ENCODE data around the gene KIAA0825.

KIAA0825 gene

GRCh38 chr5:94309141-94309540 is 309.3 kb downstream of the KIAA0825 start:
- no peak for DNase-seq

GRCh38 chr5:94308442-94308841 is 310.0 kb downstream of the KIAA0825 start:
- no peak for DNase-seq

- DNase-seq, result no peak
Measured at GRCh38 chr5:94304146-94304545, 314.3 kb downstream of the KIAA0825 start.

- DNase-seq, result no peak
Measured at GRCh38 chr5:94288937-94289336, 329.5 kb downstream of the KIAA0825 start.

- no peak for DNase-seq
Measured at GRCh38 chr5:94285984-94286383, 332.4 kb downstream of the KIAA0825 start.

- DNase-seq, result no peak
Measured at GRCh38 chr5:94283093-94283492, 335.3 kb downstream of the KIAA0825 start.

GRCh38 chr5:94281236-94281801 is 337.1 kb downstream of the KIAA0825 start:
- DNase-seq, result no peak

- no peak for DNase-seq
Measured at GRCh38 chr5:94276751-94277150, 341.7 kb downstream of the KIAA0825 start.

GRCh38 chr5:94276048-94276447 is 342.4 kb downstream of the KIAA0825 start:
- no peak for DNase-seq

- no peak for DNase-seq
Measured at GRCh38 chr5:94274707-94275106, 343.7 kb downstream of the KIAA0825 start.

GRCh38 chr5:94268226-94268625 is 350.2 kb downstream of the KIAA0825 start:
- no peak for DNase-seq

GRCh38 chr5:94267350-94267899 is 351.0 kb downstream of the KIAA0825 start:
- DNase-seq, result no peak

GRCh38 chr5:94266170-94266569 is 352.2 kb downstream of the KIAA0825 start:
- DNase-seq, result no peak

GRCh38 chr5:94263068-94263467 is 355.3 kb downstream of the KIAA0825 start:
- no peak for DNase-seq

GRCh38 chr5:94260096-94260495 is 358.3 kb downstream of the KIAA0825 start:
- DNase-seq, result no peak

- no peak for DNase-seq
Measured at GRCh38 chr5:94254214-94254613, 364.2 kb downstream of the KIAA0825 start.

GRCh38 chr5:94250985-94251384 is 367.4 kb downstream of the KIAA0825 start:
- no peak for DNase-seq

- no peak for DNase-seq
Measured at GRCh38 chr5:94249430-94249829, 369.0 kb downstream of the KIAA0825 start.

GRCh38 chr5:94248175-94248875 is 370.1 kb downstream of the KIAA0825 start:
- DNase-seq, result no peak

- no peak for DNase-seq
Measured at GRCh38 chr5:94245608-94246007, 372.8 kb downstream of the KIAA0825 start.

- no peak for DNase-seq
Measured at GRCh38 chr5:94244921-94245320, 373.5 kb downstream of the KIAA0825 start.

GRCh38 chr5:94243612-94244011 is 374.8 kb downstream of the KIAA0825 start:
- DNase-seq, result no peak

- DNase-seq, result no peak
Measured at GRCh38 chr5:94240993-94241651, 377.3 kb downstream of the KIAA0825 start.

GRCh38 chr5:94240596-94240992 is 377.8 kb downstream of the KIAA0825 start:
- no peak for DNase-seq
